NB4 (cell line): ENCODE data around the gene BABAM1.
A peak's percentile ranks its signal among the peaks of the same experiment; 100 is the strongest.

Source experiments
- DNase-seq: peaks from one replicate; pipeline ENCODE4 v3.0.0; 2010; ENCODE audit warnings: low read depth
- H3K4me3 ChIP-seq: one replicate; pipeline ENCODE4 v1.5.1; 2011; ENCODE audit warnings: mild to moderate bottlenecking, low read depth, low read length, moderate library complexity
- MAX ChIP-seq: IDR thresholded peaks from 2 replicates; pipeline ENCODE4 v1.6.1; 2011; ENCODE audit warnings: low read depth, low read length
- MYC ChIP-seq: IDR thresholded peaks from 2 replicates; pipeline ENCODE4 v1.6.1; 2011; ENCODE audit warnings: low read depth, low read length
- POLR2A ChIP-seq: IDR thresholded peaks from 2 replicates; pipeline ENCODE4 v1.6.1; 2011; ENCODE audit warnings: mild to moderate bottlenecking; ENCODE audit not compliant: insufficient read length; ENCODE audit errors: extremely low read depth
- TF ChIP-seq, protein P1 (sequence below): IDR thresholded peaks from one replicate; pipeline ENCODE4 v1.5.1; 2012; ENCODE audit warnings: low read depth, low read length

Gene BABAM1

GRCh38 chr19:17304386-17305215 is 37.4 kb downstream of the BABAM1 start:
- no peak for TF ChIP-seq POLR2A
- TF ChIP-seq MAX: no peak
- TF ChIP-seq, protein P1, sequence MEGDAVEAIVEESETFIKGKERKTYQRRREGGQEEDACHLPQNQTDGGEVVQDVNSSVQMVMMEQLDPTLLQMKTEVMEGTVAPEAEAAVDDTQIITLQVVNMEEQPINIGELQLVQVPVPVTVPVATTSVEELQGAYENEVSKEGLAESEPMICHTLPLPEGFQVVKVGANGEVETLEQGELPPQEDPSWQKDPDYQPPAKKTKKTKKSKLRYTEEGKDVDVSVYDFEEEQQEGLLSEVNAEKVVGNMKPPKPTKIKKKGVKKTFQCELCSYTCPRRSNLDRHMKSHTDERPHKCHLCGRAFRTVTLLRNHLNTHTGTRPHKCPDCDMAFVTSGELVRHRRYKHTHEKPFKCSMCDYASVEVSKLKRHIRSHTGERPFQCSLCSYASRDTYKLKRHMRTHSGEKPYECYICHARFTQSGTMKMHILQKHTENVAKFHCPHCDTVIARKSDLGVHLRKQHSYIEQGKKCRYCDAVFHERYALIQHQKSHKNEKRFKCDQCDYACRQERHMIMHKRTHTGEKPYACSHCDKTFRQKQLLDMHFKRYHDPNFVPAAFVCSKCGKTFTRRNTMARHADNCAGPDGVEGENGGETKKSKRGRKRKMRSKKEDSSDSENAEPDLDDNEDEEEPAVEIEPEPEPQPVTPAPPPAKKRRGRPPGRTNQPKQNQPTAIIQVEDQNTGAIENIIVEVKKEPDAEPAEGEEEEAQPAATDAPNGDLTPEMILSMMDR: no peak
- TF ChIP-seq MYC: no peak
- no peak for DNase-seq
- H3K4me3 ChIP-seq: peak overlapping the region; percentile 36

DNA sequence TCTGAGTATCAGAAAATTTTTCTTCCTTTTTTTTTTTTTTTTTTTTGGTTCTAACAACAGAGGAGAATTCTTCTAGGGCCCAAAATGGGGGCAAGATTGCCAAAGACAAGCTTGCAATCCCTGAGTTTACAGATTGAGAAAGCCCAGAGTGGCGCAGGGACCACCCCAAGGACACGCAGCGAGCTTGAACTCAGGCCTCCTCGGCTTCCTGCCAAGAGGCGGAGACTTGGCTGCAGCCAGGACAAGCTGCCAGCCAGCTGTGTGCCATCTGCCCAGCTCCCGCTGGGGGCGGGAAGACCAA is 37.9 kb downstream of the BABAM1 start:
- TF ChIP-seq MAX (no peak), POLR2A (no peak), MYC (no peak; the same call in 1 of the 2 replicates)
- TF ChIP-seq, protein P1: no peak
- DNase-seq: no peak
- H3K4me3 ChIP-seq: peak overlapping the region; percentile 36

- TF ChIP-seq, protein P1: peak; percentile 66
- TF ChIP-seq POLR2A (peak; percentile 53), MYC (peak; percentile 68), MAX (peak; percentile 56)
- peak; percentile 99 for DNase-seq
- peak within 1 kb of the TSS; percentile 82 for H3K4me3 ChIP-seq
Observed at GRCh38 chr19:17305517-17306284, 38.5 kb downstream of the BABAM1 start, which contains the start of gene MRPL34. MRPL34 (plus strand) TSS chr19:17305872; CDS start chr19:17305893, 21 bp downstream.

GRCh38 chr19:17306285-17306714 is 39.1 kb downstream of the BABAM1 start:
- TF ChIP-seq MYC (peak; percentile 17; the same call in 1 of the 2 replicates), MAX (no peak)
- peak overlapping the region; percentile 82 for H3K4me3 ChIP-seq
- no peak for DNase-seq

DNA sequence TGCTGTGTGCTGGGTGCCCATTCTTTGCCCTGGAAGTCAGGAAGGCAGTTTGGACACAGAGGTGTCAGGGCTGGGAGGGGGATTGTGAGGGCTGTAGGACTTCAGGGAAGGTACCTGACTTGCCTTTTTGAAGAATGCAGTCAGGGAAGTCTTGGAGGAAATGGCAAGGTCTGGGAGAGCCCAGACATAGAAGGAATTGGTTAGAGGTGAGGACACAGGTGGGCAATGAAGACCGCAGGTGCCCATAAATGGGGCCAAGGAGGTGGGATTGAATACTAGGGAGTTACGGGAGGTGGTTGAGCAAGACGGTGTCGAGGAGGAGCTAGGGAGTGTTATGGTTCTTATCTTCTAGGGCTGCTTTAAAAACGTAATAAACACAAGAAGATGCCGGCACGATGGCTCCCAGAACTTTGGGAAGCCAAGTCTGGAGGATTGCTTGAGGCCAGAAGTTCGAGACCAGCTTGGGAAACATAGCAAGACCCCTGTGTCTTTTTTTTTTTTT is 40.7 kb downstream of the BABAM1 start:
- no peak for TF ChIP-seq MAX
- no peak for TF ChIP-seq MYC
- TF ChIP-seq POLR2A: no peak
- TF ChIP-seq, protein P1: no peak
- DNase-seq: no peak
- H3K4me3 ChIP-seq: no peak overlapping the region
